Uterus (tissue), 4 donors: ENCODE data around the gene SLC4A5. TPM values are rescaled to one million over a fixed set of nuclear protein-coding genes. Genes with fewer than 3 reads are reported as not detected.

Experiments
- DNase-seq, 2 donors: peaks; one replicate each; pipeline ENCODE4 v3.0.0-alpha.2; 2019 to 2020
- H3K27ac ChIP-seq, 2 donors: fragments of 200-600 bp; sonication (generic); 1 replicate in 1 of 2; 2 replicates in 1 of 2; pipeline ENCODE4 v1.5.1; 2016 to 2018
- H3K27me3 ChIP-seq, 2 donors: fragments of 200-600 bp; sonication (generic); one replicate each; pipeline ENCODE4 v1.5.1; 2018 to 2019; ENCODE audit warnings: control low read depth in 1 of 2
- H3K36me3 ChIP-seq, 2 donors: fragments of 200-600 bp; sonication (generic); one replicate each; pipeline ENCODE4 v1.5.1; 2019; ENCODE audit warnings: control low read depth in 1 of 2
- H3K4me1 ChIP-seq, 2 donors: fragments of 200-600 bp; sonication (generic); one replicate each; pipeline ENCODE4 v1.5.1; 2018 to 2019; ENCODE audit warnings: control low read depth in 1 of 2
- H3K4me3 ChIP-seq, 2 donors: fragments of 200-600 bp; sonication (generic); 1 replicate in 1 of 2; 2 replicates in 1 of 2; pipeline ENCODE4 v1.5.1; 2018 to 2019; ENCODE audit warnings: mild to moderate bottlenecking in 1 of 2
- H3K9me3 ChIP-seq, 2 donors: fragments of 200-600 bp; sonication (generic); one replicate each; pipeline ENCODE4 v1.5.1; 2019; ENCODE audit warnings: control low read depth in 1 of 2
- POLR2A ChIP-seq, 2 donors: fragments of 450-650 bp; IDR thresholded peaks; one replicate each; pipeline ENCODE4 v1.6.1; 2016; ENCODE audit warnings: antibody characterized with exemption in 2 of 2, mild to moderate bottlenecking in 1 of 2, moderate library complexity in 1 of 2
- intact Hi-C: fragments of 100-400 bp; cut with DNase I; formaldehyde crosslinking; loops from one replicate; pipeline ENCODE4 v1.15.1; 2023; ENCODE audit warnings: low total_unique reads
- total RNA-seq, 4 donors: library from RNA; depleted of rRNA in 3 of 4; stranded (reverse); fragments of >200 nt in 3 of 4; gene quantifications; one replicate each; pipeline versions ENCODE4 v1.1.0 to v1.2.4, GENCODE V29; 2014 to 2023
- TF ChIP-seq, protein P1 (sequence below), 4 experiments: fragments of 200-600 bp in 2 of 4; fragments of 450-650 bp in 2 of 4; sonication (generic) in 2 of 4; IDR thresholded peaks; one replicate each; pipeline ENCODE4 v1.5.1; 2016 to 2019; ENCODE audit warnings: antibody characterized with exemption in 4 of 4, mild to moderate bottlenecking in 2 of 4, moderate library complexity in 1 of 4
- donor health status: DM: yes; HTN: yes; CAD: no.

The SLC4A5 gene
- total RNA-seq, 4 donors from 2014 or later, result 2.1 to 15.1 (median 5.3) TPM

DNA sequence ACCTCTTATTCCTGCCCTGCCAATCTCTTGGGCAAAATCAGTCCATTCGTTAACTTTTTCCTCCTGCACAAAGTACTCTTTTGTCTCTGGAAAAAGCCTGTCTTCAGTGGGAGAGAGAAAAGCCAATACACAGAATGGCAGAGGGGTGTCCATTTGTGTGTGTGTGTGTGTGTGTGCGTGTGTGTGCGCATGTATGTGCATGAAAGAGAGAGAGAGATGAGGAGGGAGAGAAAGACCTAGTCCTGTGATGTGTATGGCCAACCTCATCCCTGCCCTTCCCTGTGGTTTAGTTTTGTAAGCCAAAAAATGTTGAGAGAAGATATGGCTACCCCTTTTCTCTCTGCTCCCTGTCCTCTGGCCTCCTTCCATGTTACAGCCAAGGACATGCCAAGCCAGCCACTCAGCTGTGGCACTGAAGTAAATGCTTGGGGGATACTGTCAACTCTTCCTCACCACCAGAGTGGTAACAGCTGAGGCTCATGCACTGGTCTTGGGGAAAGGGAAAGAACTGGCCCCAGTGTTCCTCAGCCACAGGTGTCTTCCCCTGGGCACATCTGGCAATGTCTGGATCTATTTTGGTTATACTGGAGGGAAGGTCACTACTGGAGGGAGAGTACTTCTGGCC is 10.6 kb downstream of the SLC4A5 start:
- no peak overlapping the region for H3K27ac ChIP-seq
- no peaks in the 10 kb centered on the region for H3K27me3 ChIP-seq
- H3K4me1 ChIP-seq, result no peaks in the 10 kb centered on the region
- TF ChIP-seq POLR2A (IDR thresholded peaks at IDR 0.05), result no peak
- TF ChIP-seq, protein P1, sequence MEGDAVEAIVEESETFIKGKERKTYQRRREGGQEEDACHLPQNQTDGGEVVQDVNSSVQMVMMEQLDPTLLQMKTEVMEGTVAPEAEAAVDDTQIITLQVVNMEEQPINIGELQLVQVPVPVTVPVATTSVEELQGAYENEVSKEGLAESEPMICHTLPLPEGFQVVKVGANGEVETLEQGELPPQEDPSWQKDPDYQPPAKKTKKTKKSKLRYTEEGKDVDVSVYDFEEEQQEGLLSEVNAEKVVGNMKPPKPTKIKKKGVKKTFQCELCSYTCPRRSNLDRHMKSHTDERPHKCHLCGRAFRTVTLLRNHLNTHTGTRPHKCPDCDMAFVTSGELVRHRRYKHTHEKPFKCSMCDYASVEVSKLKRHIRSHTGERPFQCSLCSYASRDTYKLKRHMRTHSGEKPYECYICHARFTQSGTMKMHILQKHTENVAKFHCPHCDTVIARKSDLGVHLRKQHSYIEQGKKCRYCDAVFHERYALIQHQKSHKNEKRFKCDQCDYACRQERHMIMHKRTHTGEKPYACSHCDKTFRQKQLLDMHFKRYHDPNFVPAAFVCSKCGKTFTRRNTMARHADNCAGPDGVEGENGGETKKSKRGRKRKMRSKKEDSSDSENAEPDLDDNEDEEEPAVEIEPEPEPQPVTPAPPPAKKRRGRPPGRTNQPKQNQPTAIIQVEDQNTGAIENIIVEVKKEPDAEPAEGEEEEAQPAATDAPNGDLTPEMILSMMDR (IDR thresholded peaks at IDR 0.05), result no peak
- H3K9me3 ChIP-seq, result no peaks in the 10 kb centered on the region
- no peak overlapping the region for H3K4me3 ChIP-seq
- no peaks in the 10 kb centered on the region for H3K36me3 ChIP-seq
- no peak for DNase-seq
- intact Hi-C loops, result loop anchor here (10.0 kb wide), 1 partner anchor 518 kb away; no protein-coding TSS in a partner anchor

DNA sequence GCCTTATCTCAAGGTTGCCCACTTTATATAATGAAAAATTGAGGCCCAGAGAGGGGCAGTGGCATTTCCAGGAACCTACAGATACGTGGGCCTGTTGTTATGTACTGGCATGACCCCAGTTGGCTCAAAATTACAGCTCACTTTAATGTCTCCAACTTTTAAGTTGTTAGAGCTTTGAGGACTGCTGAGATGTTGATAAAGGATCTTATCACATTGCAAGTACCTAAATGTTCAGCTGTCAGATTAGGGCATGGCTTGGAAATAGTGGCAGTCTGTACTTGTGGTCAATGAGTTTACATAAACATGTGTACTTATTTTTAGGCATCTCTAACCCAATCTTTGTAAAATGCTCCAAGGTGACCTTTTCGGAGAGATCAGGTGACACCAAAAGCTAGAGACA is 14.6 kb downstream of the SLC4A5 start:
- H3K36me3 ChIP-seq, result no peaks in the 10 kb centered on the region
- no peak overlapping the region for H3K27ac ChIP-seq

DNA sequence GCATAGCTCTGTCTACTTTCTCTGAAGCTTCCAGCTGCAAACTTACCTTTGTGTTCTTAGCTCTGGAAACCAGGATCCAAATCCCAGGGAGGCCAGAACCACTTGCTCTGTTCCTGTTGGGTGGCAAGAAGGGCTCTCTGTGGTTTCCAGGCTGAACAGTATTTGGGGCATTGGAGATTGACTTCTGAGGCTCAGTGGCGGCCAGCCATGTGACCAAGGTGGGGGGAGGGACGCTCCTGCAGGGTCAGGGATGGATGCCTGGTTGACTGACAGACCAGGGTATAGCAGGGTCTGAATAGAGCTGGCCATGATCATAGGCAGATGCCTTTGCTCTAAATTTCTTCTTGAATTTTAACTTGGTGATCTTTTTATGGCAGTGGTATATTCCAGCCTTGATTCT is 15.1 kb downstream of the SLC4A5 start:
- Histone ChIP-seq H3K4me3 (no peak overlapping the region), H3K36me3 (no peaks in the 10 kb centered on the region), H3K9me3 (no peaks in the 10 kb centered on the region), H3K4me1 (no peaks in the 10 kb centered on the region), H3K27ac (no peak overlapping the region), H3K27me3 (no peaks in the 10 kb centered on the region)
- intact Hi-C loops, result no loop called here
- TF ChIP-seq, protein P1 (IDR thresholded peaks at IDR 0.05), result no peak
- TF ChIP-seq POLR2A (IDR thresholded peaks at IDR 0.05), result no peak
- no peak for DNase-seq

More for the DNA sequence above, 14.6 kb downstream of the SLC4A5 start:
- Histone ChIP-seq H3K9me3 (no peaks in the 10 kb centered on the region), H3K27me3 (no peaks in the 10 kb centered on the region), H3K4me1 (no peaks in the 10 kb centered on the region), H3K4me3 (no peak overlapping the region)
- intact Hi-C loops, result no loop called here
- TF ChIP-seq POLR2A (IDR thresholded peaks at IDR 0.05), result no peak
- TF ChIP-seq, protein P1 (IDR thresholded peaks at IDR 0.05), result no peak
- no peak for DNase-seq

DNA sequence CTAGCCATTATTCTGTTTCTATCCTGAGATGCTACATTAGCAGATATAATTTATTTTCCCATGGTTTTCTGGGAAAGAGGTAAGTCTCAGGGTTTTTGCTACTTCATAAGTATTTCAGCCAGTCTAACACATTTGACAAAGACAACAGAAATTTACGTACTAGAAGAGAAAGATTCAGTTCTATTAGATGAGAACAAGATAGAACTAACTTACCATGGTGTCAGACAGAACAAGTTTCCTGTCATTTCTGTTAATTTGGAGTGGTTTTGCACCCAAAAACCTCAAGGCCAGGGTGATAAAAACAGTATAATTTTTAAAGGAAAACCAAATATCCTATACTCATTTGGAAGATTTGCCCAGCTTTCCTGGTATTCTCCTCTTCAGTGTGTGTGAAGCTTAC is 15.6 kb downstream of the SLC4A5 start:
- no peak for DNase-seq
- intact Hi-C loops, result no loop called here
- Histone ChIP-seq H3K4me1 (no peaks in the 10 kb centered on the region), H3K4me3 (no peak overlapping the region), H3K9me3 (no peaks in the 10 kb centered on the region), H3K27ac (no peak overlapping the region), H3K36me3 (no peaks in the 10 kb centered on the region), H3K27me3 (no peaks in the 10 kb centered on the region)
- TF ChIP-seq POLR2A (IDR thresholded peaks at IDR 0.05), result no peak
- TF ChIP-seq, protein P1 (IDR thresholded peaks at IDR 0.05), result no peak

DNA sequence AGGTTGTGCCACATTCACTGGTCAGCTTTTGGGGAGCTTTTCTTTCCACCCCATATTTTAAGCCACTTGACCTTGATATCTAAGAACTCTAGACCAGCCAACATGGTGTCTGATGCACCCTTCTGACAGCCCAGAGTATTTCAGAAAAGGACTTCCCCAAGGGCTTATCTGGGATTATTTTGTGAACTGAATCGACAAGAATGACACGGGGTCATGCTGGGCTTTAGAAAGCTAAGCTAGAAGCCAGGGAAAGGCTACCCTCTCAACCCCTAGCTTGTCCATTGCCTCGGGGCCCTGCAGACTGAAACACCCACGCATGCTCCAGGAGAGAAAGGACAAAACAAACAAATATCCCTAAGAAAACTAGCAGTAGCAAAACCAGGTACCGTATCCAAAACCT is 16.0 kb downstream of the SLC4A5 start:
- H3K4me3 ChIP-seq, result no peak overlapping the region
- intact Hi-C loops, result no loop called here
- DNase-seq, result no peak
- no peaks in the 10 kb centered on the region for H3K27me3 ChIP-seq
- no peaks in the 10 kb centered on the region for H3K4me1 ChIP-seq
- no peaks in the 10 kb centered on the region for H3K9me3 ChIP-seq
- H3K27ac ChIP-seq, result no peak overlapping the region
- H3K36me3 ChIP-seq, result no peaks in the 10 kb centered on the region
- no peak for TF ChIP-seq POLR2A (IDR thresholded peaks at IDR 0.05)
- TF ChIP-seq, protein P1 (IDR thresholded peaks at IDR 0.05), result no peak
